ENCODE data around the gene SHISAL2B. TPM values are rescaled to one million over a fixed set of nuclear protein-coding genes. Genes with fewer than 3 reads are reported as not detected.
A peak's percentile ranks its signal among the peaks of the same experiment; 100 is the strongest.

Gene SHISAL2B
- total and polyA plus RNA-seq, 2 donors (not counting 3 experiments of a cell fraction or from before 2014, with no cell fraction given) = not detected

DNA sequence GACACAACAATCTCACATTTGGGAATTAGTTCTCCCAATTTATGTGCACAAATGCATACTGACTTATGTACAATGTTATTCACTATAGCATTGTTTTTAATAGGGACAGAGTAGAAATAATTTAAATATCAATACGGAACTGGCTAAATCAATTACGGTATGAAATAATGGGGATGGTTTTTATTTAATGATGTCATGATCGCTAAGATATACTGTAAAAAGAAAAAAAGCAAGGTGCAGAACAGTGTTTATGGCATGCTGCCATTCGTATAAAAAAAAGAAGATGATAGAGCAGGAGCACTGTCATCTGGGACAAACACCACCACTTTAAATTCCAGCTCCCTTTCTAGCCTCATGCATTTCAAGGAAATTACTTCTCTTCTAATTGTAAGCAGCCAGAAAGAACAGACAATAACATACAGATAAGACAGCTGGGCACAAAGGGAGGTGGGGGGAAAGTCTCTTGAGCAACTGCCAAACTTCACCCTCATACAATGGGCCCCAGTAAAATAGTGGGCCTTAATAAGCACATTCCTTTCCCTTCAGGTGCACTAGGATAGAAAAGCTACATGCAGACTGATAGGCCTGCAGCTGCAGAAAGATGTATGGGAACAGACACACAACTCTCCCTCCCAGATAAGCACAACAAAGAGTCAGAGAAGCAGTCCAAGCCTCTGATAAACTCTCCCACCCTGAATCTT is 69.8 kb downstream of the SHISAL2B start:
- Histone ChIP-seq H3K27ac (ENCODE audit: insufficient read depth, low read depth, low read length) (no peak overlapping the region), H2AFZ (ENCODE audit: low read depth, low read length) (no peak overlapping the region), H3K4me2 (ENCODE audit: insufficient read depth, low read length) (no peak overlapping the region), H3K4me3 (replicated peaks in 1 of 3; ENCODE audit: insufficient read depth in 1 of 3, low read depth in 1 of 3, low read length in 3 of 3) (no peak overlapping the region), H3K36me3 (ENCODE audit: control insufficient read depth in 2 of 2, extremely low read depth in 1 of 2, insufficient read depth in 2 of 2, low read length in 2 of 2) (peaks cover 0 to 4% of the 10 kb centered on the region in 2 experiments), H3K4me1 (ENCODE audit: control insufficient read depth, extremely low read depth, insufficient read depth, low read length) (peaks cover 2% of the 10 kb centered on the region), H3K9ac (replicated peaks; ENCODE audit: extremely low read depth, insufficient read depth, low read length) (no peak overlapping the region), H4K20me1 (replicated peaks; ENCODE audit: control insufficient read depth, extremely low read depth, insufficient read depth, low read length) (peaks cover 12% of the 10 kb centered on the region), H3K79me2 (ENCODE audit: control insufficient read depth, insufficient read depth, low read length) (peaks cover 70% of the 10 kb centered on the region), H3K9me1 (replicated peaks; ENCODE audit: control insufficient read depth, extremely low read depth, insufficient read depth, low read length) (no peaks in the 10 kb centered on the region), H3K9me3 (replicated peaks; ENCODE audit: control insufficient read depth, insufficient read depth, low read length) (no peaks in the 10 kb centered on the region), H3K27me3 (ENCODE audit: control insufficient read depth in 2 of 2, insufficient read depth in 2 of 2, low read length in 2 of 2) (no peaks in the 10 kb centered on the region)
- intact Hi-C loops (cut with micrococcal nuclease) (no loop called here), dilution Hi-C loops (cut with MboI; ENCODE audit: extremely low pct_ligation_motif_present, low sequenced_read_pairs) (no loop called here)
- peak; percentile 40 for DNase-seq (ENCODE audit: low read depth, low spot score)
- POLR2A ChIA-PET = no interaction called here
- no peak for TF ChIP-seq EZH2 (IDR thresholded peaks at IDR 0.05; ENCODE audit: borderline replicate concordance, low read depth, low read length, severe bottlenecking)
- no peak for TF ChIP-seq FOS (IDR thresholded peaks at IDR 0.05; ENCODE audit: borderline replicate concordance, insufficient read depth, low read length)
- no peak for TF ChIP-seq MYC (IDR thresholded peaks at IDR 0.05; ENCODE audit: low read depth, low read length)
- no peak for TF ChIP-seq JUN (IDR thresholded peaks at IDR 0.05; ENCODE audit: borderline replicate concordance, insufficient read depth, insufficient read length, low read depth)
- no peak for TF ChIP-seq GATA2 (IDR thresholded peaks at IDR 0.05; ENCODE audit: insufficient read depth, insufficient read length, low read depth, low read length)
- no peak for TF ChIP-seq POLR2AphosphoS5 (IDR thresholded peaks at IDR 0.05; ENCODE audit: insufficient read depth, low read depth, low read length)
- TF ChIP-seq, protein P1, sequence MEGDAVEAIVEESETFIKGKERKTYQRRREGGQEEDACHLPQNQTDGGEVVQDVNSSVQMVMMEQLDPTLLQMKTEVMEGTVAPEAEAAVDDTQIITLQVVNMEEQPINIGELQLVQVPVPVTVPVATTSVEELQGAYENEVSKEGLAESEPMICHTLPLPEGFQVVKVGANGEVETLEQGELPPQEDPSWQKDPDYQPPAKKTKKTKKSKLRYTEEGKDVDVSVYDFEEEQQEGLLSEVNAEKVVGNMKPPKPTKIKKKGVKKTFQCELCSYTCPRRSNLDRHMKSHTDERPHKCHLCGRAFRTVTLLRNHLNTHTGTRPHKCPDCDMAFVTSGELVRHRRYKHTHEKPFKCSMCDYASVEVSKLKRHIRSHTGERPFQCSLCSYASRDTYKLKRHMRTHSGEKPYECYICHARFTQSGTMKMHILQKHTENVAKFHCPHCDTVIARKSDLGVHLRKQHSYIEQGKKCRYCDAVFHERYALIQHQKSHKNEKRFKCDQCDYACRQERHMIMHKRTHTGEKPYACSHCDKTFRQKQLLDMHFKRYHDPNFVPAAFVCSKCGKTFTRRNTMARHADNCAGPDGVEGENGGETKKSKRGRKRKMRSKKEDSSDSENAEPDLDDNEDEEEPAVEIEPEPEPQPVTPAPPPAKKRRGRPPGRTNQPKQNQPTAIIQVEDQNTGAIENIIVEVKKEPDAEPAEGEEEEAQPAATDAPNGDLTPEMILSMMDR (IDR thresholded peaks at IDR 0.05; ENCODE audit: extremely low read depth in 1 of 2, insufficient read depth in 1 of 2, low read depth in 1 of 2, low read length in 2 of 2) = no peak
- TF ChIP-seq, protein P2, sequence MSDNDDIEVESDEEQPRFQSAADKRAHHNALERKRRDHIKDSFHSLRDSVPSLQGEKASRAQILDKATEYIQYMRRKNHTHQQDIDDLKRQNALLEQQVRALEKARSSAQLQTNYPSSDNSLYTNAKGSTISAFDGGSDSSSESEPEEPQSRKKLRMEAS (IDR thresholded peaks at IDR 0.05; ENCODE audit: insufficient read depth, insufficient read length) = no peak
- TF ChIP-seq POLR2A (IDR thresholded peaks at IDR 0.05; ENCODE audit: low read depth, low read length) = no peak
- no TSS peak for BruUV-seq (replicated peaks)
- CTCF ChIA-PET = no interaction called here
- no peak for FAIRE-seq

Measured in endothelial cell of umbilical vein (primary cell).